RWPE2 (cell line): ENCODE measurements around the gene GALNT18.

Source experiments
- ATAC-seq: fragments of 200-7000 bp; cut with Tn5 transposase; 3 replicates; pipeline ENCODE4 v1.9.1; 2021; ENCODE audit warnings: low read depth
- DNase-seq: peaks from one replicate; pipeline ENCODE4 v3.0.0-alpha.2; 2020; ENCODE audit warnings: low spot score
- H3K27ac ChIP-seq: fragments of 450-650 bp; 2 replicates; pipeline ENCODE4 v1.5.1; 2017; ENCODE audit warnings: mild to moderate bottlenecking; ENCODE audit not compliant: poor library complexity, severe bottlenecking
- H3K27me3 ChIP-seq: fragments of 250-450 bp; sonication (Bioruptor Pico); 2 replicates; pipeline ENCODE4 v1.5.1; 2021; ENCODE audit warnings: mild to moderate bottlenecking, moderate library complexity; ENCODE audit not compliant: insufficient read depth, poor library complexity, severe bottlenecking
- H3K36me3 ChIP-seq: fragments of 250-450 bp; sonication (Bioruptor Pico); 2 replicates; pipeline ENCODE4 v1.5.1; 2020; ENCODE audit warnings: low read depth, mild to moderate bottlenecking, moderate library complexity
- H3K4me1 ChIP-seq: fragments of 250-450 bp; sonication (Bioruptor Pico); 2 replicates; pipeline ENCODE4 v1.5.1; 2021; ENCODE audit warnings: mild to moderate bottlenecking, moderate library complexity; ENCODE audit not compliant: insufficient read depth, poor library complexity, severe bottlenecking
- H3K4me3 ChIP-seq: fragments of 250-450 bp; sonication (Bioruptor Pico); 2 replicates; pipeline ENCODE4 v1.5.1; 2021; ENCODE audit warnings: mild to moderate bottlenecking, moderate library complexity; ENCODE audit not compliant: severe bottlenecking
- H3K9me3 ChIP-seq: fragments of 250-450 bp; sonication (Bioruptor Pico); 2 replicates; pipeline ENCODE4 v1.5.1; 2021; ENCODE audit warnings: mild to moderate bottlenecking, moderate library complexity; ENCODE audit not compliant: severe bottlenecking
- TF ChIP-seq, protein P1 (sequence below): fragments of 450-650 bp; IDR thresholded peaks from one replicate; pipeline ENCODE4 v1.5.1; 2017; ENCODE audit warnings: mild to moderate bottlenecking, moderate library complexity; ENCODE audit not compliant: poor library complexity, severe bottlenecking

Gene GALNT18

DNA sequence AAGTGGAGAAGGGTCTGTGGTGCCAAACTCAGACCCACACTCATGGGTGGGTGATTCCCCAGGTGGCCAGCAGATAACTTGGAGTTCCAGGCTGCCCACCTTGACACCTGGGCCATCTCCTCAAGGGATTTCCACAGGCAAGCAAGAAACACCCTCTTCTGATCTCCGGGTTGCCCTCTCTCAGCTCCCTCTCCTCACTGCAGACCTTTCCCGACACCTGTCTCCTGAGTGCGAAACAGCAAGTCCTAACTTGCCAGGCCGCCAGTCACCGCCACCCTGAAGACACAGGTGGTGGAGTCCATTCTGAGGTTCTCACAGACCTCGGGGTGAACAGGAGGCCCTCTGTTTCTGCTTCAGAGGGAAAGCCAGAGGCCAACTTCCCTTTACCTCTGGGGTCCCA lies 16.6 kb downstream of the GALNT18 start:
- H3K4me3 ChIP-seq: no peak overlapping the region
- DNase-seq: no peak
- no peak for ATAC-seq
- no peak overlapping the region for H3K27ac ChIP-seq
- TF ChIP-seq, protein P1, sequence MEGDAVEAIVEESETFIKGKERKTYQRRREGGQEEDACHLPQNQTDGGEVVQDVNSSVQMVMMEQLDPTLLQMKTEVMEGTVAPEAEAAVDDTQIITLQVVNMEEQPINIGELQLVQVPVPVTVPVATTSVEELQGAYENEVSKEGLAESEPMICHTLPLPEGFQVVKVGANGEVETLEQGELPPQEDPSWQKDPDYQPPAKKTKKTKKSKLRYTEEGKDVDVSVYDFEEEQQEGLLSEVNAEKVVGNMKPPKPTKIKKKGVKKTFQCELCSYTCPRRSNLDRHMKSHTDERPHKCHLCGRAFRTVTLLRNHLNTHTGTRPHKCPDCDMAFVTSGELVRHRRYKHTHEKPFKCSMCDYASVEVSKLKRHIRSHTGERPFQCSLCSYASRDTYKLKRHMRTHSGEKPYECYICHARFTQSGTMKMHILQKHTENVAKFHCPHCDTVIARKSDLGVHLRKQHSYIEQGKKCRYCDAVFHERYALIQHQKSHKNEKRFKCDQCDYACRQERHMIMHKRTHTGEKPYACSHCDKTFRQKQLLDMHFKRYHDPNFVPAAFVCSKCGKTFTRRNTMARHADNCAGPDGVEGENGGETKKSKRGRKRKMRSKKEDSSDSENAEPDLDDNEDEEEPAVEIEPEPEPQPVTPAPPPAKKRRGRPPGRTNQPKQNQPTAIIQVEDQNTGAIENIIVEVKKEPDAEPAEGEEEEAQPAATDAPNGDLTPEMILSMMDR: no peak
- no peaks in the 10 kb centered on the region for H3K9me3 ChIP-seq
- no peaks in the 10 kb centered on the region for H3K27me3 ChIP-seq
- peaks cover 27% of the 10 kb centered on the region for H3K4me1 ChIP-seq
- H3K36me3 ChIP-seq: no peaks in the 10 kb centered on the region

DNA sequence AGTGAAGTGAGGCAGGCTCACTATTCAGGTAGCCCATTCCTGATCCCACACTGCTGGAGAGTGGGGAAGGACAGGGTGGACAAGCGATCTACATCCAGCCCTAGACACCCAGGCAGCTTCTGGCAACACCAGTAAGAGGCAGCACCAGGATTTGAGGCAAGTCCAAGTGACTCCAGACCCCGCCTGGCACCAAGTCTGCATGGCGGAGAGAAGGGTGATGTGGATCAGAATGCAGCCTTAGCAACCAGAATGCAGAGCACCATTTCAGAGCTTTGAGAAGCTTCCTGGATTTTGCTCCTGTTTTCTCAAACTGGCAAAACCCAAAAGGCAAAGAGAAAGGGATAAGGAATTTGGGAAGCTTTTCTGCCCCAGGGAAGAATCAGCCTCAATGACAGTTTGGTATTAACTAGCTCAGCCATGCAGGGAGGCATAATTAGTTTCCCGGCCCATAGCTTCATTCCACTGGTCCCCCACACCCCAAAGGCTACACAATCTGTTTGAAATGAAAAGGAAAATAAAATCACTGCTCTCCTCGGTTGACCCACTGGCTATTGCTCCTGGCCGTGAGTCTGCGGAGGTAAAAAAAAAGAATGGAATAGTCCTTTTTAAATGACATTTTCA lies 17.3 kb downstream of the GALNT18 start:
- peaks cover 27% of the 10 kb centered on the region for H3K4me1 ChIP-seq
- ATAC-seq (no peak), DNase-seq (no peak)
- TF ChIP-seq, protein P1: no peak
- H3K4me3 ChIP-seq: no peak overlapping the region
- no peaks in the 10 kb centered on the region for H3K27me3 ChIP-seq
- no peaks in the 10 kb centered on the region for H3K36me3 ChIP-seq
- no peaks in the 10 kb centered on the region for H3K9me3 ChIP-seq
- no peak overlapping the region for H3K27ac ChIP-seq

DNA sequence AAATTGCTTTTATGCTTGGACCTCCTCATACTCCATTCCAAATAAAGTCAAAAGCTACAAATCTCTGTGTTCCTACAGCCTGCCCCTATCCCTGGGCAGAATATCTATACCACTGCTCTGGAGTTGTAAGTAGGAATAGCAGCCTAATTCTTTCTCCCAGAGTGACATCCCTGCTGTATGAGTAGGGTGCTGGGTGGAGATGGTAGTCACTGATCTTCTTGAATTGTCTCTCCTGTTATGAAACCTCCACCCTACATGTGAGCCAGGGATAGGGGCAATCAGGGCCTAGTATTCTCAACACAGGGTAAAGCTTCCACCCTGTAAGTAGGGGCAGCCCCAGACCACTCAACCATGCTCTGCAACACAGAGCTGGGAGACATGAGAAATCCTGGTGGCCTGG lies 19.8 kb downstream of the GALNT18 start:
- H3K27me3 ChIP-seq: no peaks in the 10 kb centered on the region
- ATAC-seq (no peak), DNase-seq (no peak)
- TF ChIP-seq, protein P1: no peak
- H3K9me3 ChIP-seq: no peaks in the 10 kb centered on the region
- H3K4me3 ChIP-seq: no peak overlapping the region
- H3K36me3 ChIP-seq: no peaks in the 10 kb centered on the region
- H3K4me1 ChIP-seq: peaks cover 4% of the 10 kb centered on the region
- H3K27ac ChIP-seq: no peak overlapping the region

DNA sequence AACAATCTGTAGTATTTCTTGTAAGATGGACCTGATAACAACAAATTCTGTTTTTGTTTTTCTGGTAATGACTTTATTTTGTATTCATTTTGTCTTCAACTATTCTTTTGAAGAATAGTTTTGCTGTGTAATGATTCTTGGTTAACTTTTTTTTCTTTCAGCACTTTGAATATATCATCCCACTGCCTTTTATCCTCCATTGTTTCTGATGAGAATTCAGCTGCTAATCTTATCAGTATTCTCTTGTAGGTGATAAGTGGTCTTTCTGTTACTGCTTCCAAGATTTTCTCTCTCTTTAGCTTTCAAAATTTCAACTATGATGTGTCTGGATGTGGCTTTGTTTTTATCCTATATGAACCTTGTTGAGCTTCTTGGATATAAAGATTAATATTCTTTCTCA lies 21.5 kb downstream of the GALNT18 start:
- H3K9me3 ChIP-seq: no peaks in the 10 kb centered on the region
- no peak for ATAC-seq
- H3K36me3 ChIP-seq: no peaks in the 10 kb centered on the region
- peaks cover 4% of the 10 kb centered on the region for H3K4me1 ChIP-seq
- TF ChIP-seq, protein P1: no peak
- no peaks in the 10 kb centered on the region for H3K27me3 ChIP-seq
- H3K27ac ChIP-seq: no peak overlapping the region
- no peak for DNase-seq
- H3K4me3 ChIP-seq: no peak overlapping the region

DNA sequence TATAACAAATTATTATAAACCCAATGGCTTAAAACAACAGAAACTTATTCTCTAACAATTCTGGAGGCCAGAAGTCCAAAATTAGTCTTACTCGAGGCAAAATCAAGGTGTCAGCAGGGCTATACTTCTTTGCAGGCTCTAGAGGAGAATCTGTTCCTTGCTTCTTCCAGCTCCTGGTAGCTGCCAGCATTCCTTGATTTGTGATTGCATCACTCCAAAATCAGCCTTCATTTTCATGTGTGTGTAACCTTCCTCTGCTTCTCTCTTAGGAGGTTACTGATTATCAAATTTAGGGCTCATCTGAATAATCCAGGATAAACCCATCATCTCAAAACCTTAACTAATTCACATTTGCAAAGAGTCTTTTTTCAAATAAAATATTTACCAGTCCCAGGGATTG lies 23.6 kb downstream of the GALNT18 start:
- H3K4me1 ChIP-seq: peaks cover 4% of the 10 kb centered on the region
- DNase-seq (no peak), ATAC-seq (no peak)

More for the DNA sequence above, 23.6 kb downstream of the GALNT18 start:
- Histone ChIP-seq H3K4me3 (no peak overlapping the region), H3K36me3 (no peaks in the 10 kb centered on the region), H3K9me3 (no peaks in the 10 kb centered on the region), H3K27ac (no peak overlapping the region), H3K27me3 (no peaks in the 10 kb centered on the region)
- TF ChIP-seq, protein P1: no peak
